ENCODE results near the gene PLXNA1.

Gene PLXNA1

GRCh38 chr3:126954141-126954842 lies 28.6 kb upstream of the PLXNA1 start:
- DNase-seq: no peak

GRCh38 chr3:126955004-126955790 lies 27.7 kb upstream of the PLXNA1 start:
- no peak for DNase-seq

GRCh38 chr3:126956361-126956760 lies 26.6 kb upstream of the PLXNA1 start:
- DNase-seq: no peak

GRCh38 chr3:126956866-126957650 lies 25.9 kb upstream of the PLXNA1 start:
- DNase-seq: no peak

- no peak for DNase-seq
Measured at GRCh38 chr3:126957776-126958637, 24.9 kb upstream of the PLXNA1 start.

GRCh38 chr3:126958638-126959085 lies 24.3 kb upstream of the PLXNA1 start:
- DNase-seq: no peak

GRCh38 chr3:126959136-126959920 lies 23.6 kb upstream of the PLXNA1 start:
- DNase-seq: no peak

- DNase-seq: no peak
Measured at GRCh38 chr3:126959921-126960603, 22.9 kb upstream of the PLXNA1 start.

GRCh38 chr3:126960604-126960995 lies 22.3 kb upstream of the PLXNA1 start:
- no peak for DNase-seq

- DNase-seq: no peak
Measured at GRCh38 chr3:126961191-126961790, 21.6 kb upstream of the PLXNA1 start.

- DNase-seq: no peak
Measured at GRCh38 chr3:126961791-126962461, 21.0 kb upstream of the PLXNA1 start.

GRCh38 chr3:126962756-126963155 lies 20.2 kb upstream of the PLXNA1 start:
- DNase-seq: no peak

- DNase-seq: no peak
Measured at GRCh38 chr3:126963261-126964190, 19.4 kb upstream of the PLXNA1 start.

GRCh38 chr3:126964261-126964660 lies 18.7 kb upstream of the PLXNA1 start:
- DNase-seq: no peak

GRCh38 chr3:126964950-126965349 lies 18.0 kb upstream of the PLXNA1 start:
- no peak for DNase-seq

- DNase-seq: no peak
Measured at GRCh38 chr3:126965526-126966080, 17.3 kb upstream of the PLXNA1 start.

GRCh38 chr3:126967386-126967785 lies 15.5 kb upstream of the PLXNA1 start:
- DNase-seq: no peak
